ENCODE data around the gene MORN1. TPM values are rescaled to one million over a fixed set of nuclear protein-coding genes. Genes with fewer than 3 reads are reported as not detected.

Gene MORN1
- total RNA-seq = 3.5 and 5.9 TPM in 2 replicates

DNA sequence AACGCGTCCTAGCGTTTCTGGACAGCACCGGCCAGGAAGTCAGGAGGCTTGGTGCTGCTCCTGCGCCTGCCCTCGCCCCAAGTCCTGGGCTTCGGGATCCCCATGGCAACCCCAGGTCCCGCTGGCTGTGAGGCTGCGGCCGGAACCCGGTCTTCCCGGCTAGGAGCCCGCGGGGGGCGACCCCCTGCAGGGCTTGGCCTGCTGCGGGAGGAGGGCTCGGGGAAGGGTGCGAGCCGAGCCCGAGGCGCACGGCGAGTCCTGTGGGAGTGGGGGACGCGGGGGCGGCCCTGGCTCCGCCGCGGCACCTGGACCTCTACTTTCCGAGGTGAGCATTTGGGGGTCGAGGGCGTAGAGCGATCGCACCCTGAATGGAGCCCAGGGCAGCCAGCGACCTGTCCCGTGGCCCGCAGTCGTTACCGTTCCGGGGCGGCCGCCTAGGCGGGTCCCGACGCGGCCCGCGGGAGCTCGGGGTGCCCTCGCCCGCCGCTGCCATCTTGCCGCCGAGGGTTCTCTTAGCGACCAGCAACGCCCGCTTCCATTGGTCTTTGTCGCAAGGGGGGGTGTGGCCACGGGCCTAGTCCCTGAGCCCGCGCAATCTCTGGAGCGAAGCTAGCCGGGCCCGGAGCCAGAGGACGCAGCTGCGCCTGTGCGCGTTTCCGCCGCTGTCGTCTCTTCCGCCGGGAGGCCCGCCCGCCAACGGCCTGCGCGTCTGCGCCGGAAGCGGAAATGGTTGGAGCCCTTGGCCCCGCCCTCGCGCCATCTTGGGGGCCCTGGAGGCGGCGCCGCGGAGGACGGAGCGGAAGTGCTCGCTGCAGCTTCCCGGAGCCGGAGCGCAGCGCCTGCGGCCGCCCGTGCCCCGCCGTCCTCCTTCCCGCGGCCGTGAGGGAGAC, at the start of gene MORN1, which contains the start of gene RER1:
Gene MORN1, minus strand, starts transcription at position 514 of the 890 bp plus-strand sequence. Its CDS starts 21 bp downstream, at position 493.
Gene RER1, plus strand, starts transcription at position 801 of the 890 bp plus-strand sequence. CDS start 3,950 bp downstream, outside the sequence.

GRCh38 chr1:2412395-2412772, 21.0 kb upstream of the MORN1 start, which contains the start of gene PEX10:
PEX10 (minus strand) TSS chr1:2412564; CDS start chr1:2412502, 62 bp downstream.

Other genes starting within 250 kb of the MORN1 start
- gene FAAP20, start 196.8 kb downstream of the MORN1 start, total RNA-seq = 24.4 and 28.3 TPM in 2 replicates
- 18.4 and 25.5 TPM in 2 replicates for gene SKI, start 163.2 kb downstream of the MORN1 start, total RNA-seq
- gene RER1, start 287 bp upstream of the MORN1 start, total RNA-seq = 87.1 and 146 TPM in 2 replicates
- 34.0 and 37.0 TPM in 2 replicates for gene PEX10, start 21.0 kb upstream of the MORN1 start, total RNA-seq
- gene PLCH2, start 84.7 kb upstream of the MORN1 start, total RNA-seq = 79.0 and 100 TPM in 2 replicates
- gene PANK4, start 135.0 kb upstream of the MORN1 start, total RNA-seq = 31.5 and 43.4 TPM in 2 replicates
- gene HES5, start 138.7 kb upstream of the MORN1 start, total RNA-seq = 17.2 and 17.8 TPM in 2 replicates
- gene TNFRSF14, start 164.8 kb upstream of the MORN1 start, total RNA-seq = 3.3 and 5.1 TPM in 2 replicates
- gene PRXL2B, start 195.2 kb upstream of the MORN1 start, total RNA-seq = 18.0 and 30.4 TPM in 2 replicates
- not detected in 2 replicates for gene MMEL1, start 241.5 kb upstream of the MORN1 start, total RNA-seq